GM12878 (cell line): ENCODE measurements around the gene CORO1C. TPM values are rescaled to one million over a fixed set of nuclear protein-coding genes. Genes with fewer than 3 reads are reported as not detected.

Source experiments
- ATAC-seq: fragments of 200-7000 bp; cut with Tn5 transposase; 3 replicates; pipeline ENCODE4 v1.9.1; 2020; ENCODE audit warnings: mild to moderate bottlenecking, moderate library complexity
- BruUV-seq: library from RNA; stranded (reverse); fragments of 400-500 nt; replicated peaks from 2 replicates; lab custom pipeline; 2021; lab: Mats Ljungman, UMichigan
- CTCF ChIA-PET: fragments of 300-600 bp; sonication (Branson Sonifier 250); formaldehyde crosslinking; extraction: SDS; loops from one replicate; lab custom pipeline; 2021; ENCODE audit warnings: inconsistent platforms; lab: Yijun Ruan, JAX
- POLR2A ChIA-PET: fragments of 350-600 bp; formaldehyde crosslinking; extraction: SDS; loops from one replicate; lab custom pipeline; 2021; ENCODE audit warnings: inconsistent platforms; lab: Charles Lee
- RAD21 ChIA-PET: fragments of 300-600 bp; sonication (Branson Sonifier 250); formaldehyde crosslinking; loops from one replicate; lab custom pipeline; 2023; ENCODE audit warnings: antibody characterized with exemption; ENCODE audit not compliant: unreplicated experiment; lab: Charles Lee
- SMC1A ChIA-PET: fragments of 300-600 bp; sonication (Branson Sonifier 250); formaldehyde crosslinking; loops from one replicate; lab custom pipeline; 2023; ENCODE audit not compliant: unreplicated experiment, uncharacterized antibody; lab: Charles Lee
- DNase-seq: peaks from one replicate; pipeline ENCODE4 v3.0.0-alpha.2; 2011; ENCODE audit warnings: low read depth, low spot score
- FAIRE-seq: peaks from 3 replicates; lab custom pipeline; 2011; peaks lifted over from hg19 to GRCh38; lab: Jason Lieb, UNC
- H2AFZ ChIP-seq: 2 replicates; pipeline ENCODE4 v1.6.0; 2011; ENCODE audit warnings: low read depth, low read length, control low read depth; ENCODE audit not compliant: control insufficient read depth
- H3K27ac ChIP-seq: 2 replicates; pipeline ENCODE4 v1.5.1; 2011; ENCODE audit warnings: control low read depth; ENCODE audit not compliant: control insufficient read depth, insufficient read depth
- H3K27me3 ChIP-seq, 2 experiments: replicated peaks in 1 of 2; 2 replicates each; pipeline versions ENCODE4 v1.6.0 to v1.6.1; 2011; ENCODE audit warnings: low read length in 1 of 2; ENCODE audit not compliant: control insufficient read depth in 2 of 2, insufficient read depth in 2 of 2
- H3K36me3 ChIP-seq, 2 experiments: 2 replicates each; pipeline ENCODE4 v1.5.1; 2011; ENCODE audit warnings: low read length in 1 of 2; ENCODE audit not compliant: control insufficient read depth in 2 of 2, insufficient read depth in 2 of 2
- H3K4me1 ChIP-seq: 2 replicates; pipeline ENCODE4 v1.6.1; 2011; ENCODE audit warnings: mild to moderate bottlenecking, low read length, moderate library complexity, mixed read lengths; ENCODE audit not compliant: control insufficient read depth, insufficient read depth
- H3K4me2 ChIP-seq: 2 replicates; pipeline ENCODE4 v1.6.0; 2011; ENCODE audit warnings: control low read depth; ENCODE audit not compliant: control insufficient read depth, insufficient read depth
- H3K4me3 ChIP-seq: fragments of 200-600 bp; sonication (generic); 2 replicates; pipeline ENCODE4 v1.5.1; 2016
- H3K79me2 ChIP-seq: 2 replicates; pipeline ENCODE4 v1.6.0; 2011; ENCODE audit warnings: low read length; ENCODE audit not compliant: control insufficient read depth, insufficient read depth
- H3K9ac ChIP-seq: 2 replicates; pipeline ENCODE4 v1.8.0; 2011; ENCODE audit warnings: low read length, control low read depth, mixed read lengths; ENCODE audit not compliant: control insufficient read depth, insufficient read depth
- H3K9me3 ChIP-seq: replicated peaks from 3 replicates; pipeline ENCODE4 v1.5.1; 2011; ENCODE audit warnings: mild to moderate bottlenecking, low read length; ENCODE audit not compliant: control insufficient read depth, insufficient read depth
- H4K20me1 ChIP-seq: 2 replicates; pipeline ENCODE4 v1.6.0; 2011; ENCODE audit not compliant: control insufficient read depth, insufficient read depth
- ASH2L ChIP-seq: fragments of 300-600, 200-600 bp; sonication (generic); IDR thresholded peaks from 2 replicates; pipeline ENCODE4 v1.6.1; 2017; ENCODE audit warnings: low read depth, mild to moderate bottlenecking, borderline replicate concordance
- BCL11A ChIP-seq: IDR thresholded peaks from 2 replicates; pipeline ENCODE4 v1.6.1; 2011; ENCODE audit warnings: low read depth, low read length
- ETV6 ChIP-seq, 2 experiments: fragments of 450-650 bp in 1 of 2; IDR thresholded peaks in 1 of 2; conservative IDR thresholded peaks in 1 of 2; 2 replicates each; pipeline ENCODE4 v1.6.1; 2014; ENCODE audit warnings: antibody characterized with exemption in 1 of 2, borderline replicate concordance in 1 of 2, low read depth in 1 of 2, mild to moderate bottlenecking in 1 of 2, moderate library complexity in 1 of 2
- FOS ChIP-seq: IDR thresholded peaks from 3 replicates; pipeline ENCODE4 v1.6.1; 2011; ENCODE audit warnings: borderline replicate concordance; ENCODE audit not compliant: insufficient read length; ENCODE audit errors: extremely low read depth
- FOXK2 ChIP-seq: fragments of 450-650 bp; IDR thresholded peaks from 2 replicates; pipeline ENCODE4 v1.6.1; 2017; ENCODE audit warnings: mild to moderate bottlenecking, moderate library complexity
- IKZF1 ChIP-seq: fragments of 450-650 bp; conservative IDR thresholded peaks from 2 replicates; pipeline ENCODE4 v1.6.1; 2017; ENCODE audit warnings: antibody characterized with exemption, mild to moderate bottlenecking
- NFIC ChIP-seq: IDR thresholded peaks from 2 replicates; pipeline ENCODE4 v1.6.1; 2012; ENCODE audit warnings: low read depth, mild to moderate bottlenecking, inconsistent platforms, low read length, moderate library complexity
- POLR2AphosphoS5 ChIP-seq: IDR thresholded peaks from 2 replicates; pipeline ENCODE4 v1.6.1; 2011; ENCODE audit warnings: mild to moderate bottlenecking, low read length, inconsistent platforms
- RCOR1 ChIP-seq: conservative IDR thresholded peaks from 2 replicates; pipeline ENCODE4 v1.6.1; 2012; ENCODE audit warnings: low read depth, low read length, improper control_type of control experiment
- SMAD5 ChIP-seq: IDR thresholded peaks from 2 replicates; pipeline ENCODE4 v1.6.1; 2016; ENCODE audit warnings: antibody characterized with exemption, low read depth
- ZNF274 ChIP-seq: IDR thresholded peaks from one replicate; pipeline ENCODE4 v1.8.0; 2011; ENCODE audit not compliant: insufficient read length, insufficient read depth
- ZZZ3 ChIP-seq: IDR thresholded peaks from 2 replicates; pipeline ENCODE4 v1.6.1; 2011; ENCODE audit warnings: low read depth; ENCODE audit not compliant: control insufficient read depth, insufficient read length
- WGBS: methylation state at CpG from one replicate; pipeline ENCODE4 v1.1.6; 2016; ENCODE audit warnings: low lambda C conversion rate; ENCODE audit not compliant: insufficient replicate concordance, insufficient coverage; ENCODE audit errors: missing lambda C conversion rate; 5-methylcytosine and 5-hydroxymethylcytosine counted together
- in situ Hi-C: fragments of 300-500 bp; cut with MboI; formaldehyde crosslinking; loops from 9 replicates; pipeline ENCODE4 v1.14.3; 2018; ENCODE audit warnings: mixed read lengths
- intact Hi-C: fragments of 100-400 bp; cut with micrococcal nuclease; formaldehyde crosslinking; loops from one replicate; pipeline ENCODE4 v1.14.2; 2022; ENCODE audit not compliant: unreplicated experiment
- polyA plus RNA-seq, 11 experiments: library from polyadenylated mRNA; depleted of rRNA in 4 of 11; unstranded in 6 of 11; stranded (reverse) in 5 of 11; fragments of >200 nt; fragmentation: Nextera tagmentation in 4 of 11; fragmentation: Illumina TruSeq in 1 of 11; extraction: Ambion mirVana in 4 of 11; extraction: Trizol in 1 of 11; gene quantifications; 1 replicate in 1 of 11; 2 replicates in 10 of 11; pipeline versions ENCODE4 v1.2.1 to v1.2.3, GENCODE V29; 2011 to 2016; ENCODE audit warnings: inconsistent platforms in 2 of 11, missing spikeins in 2 of 11, low read depth in 1 of 11
- total RNA-seq, 4 experiments: library from RNA; depleted of rRNA in 3 of 4; stranded (reverse); fragments of >200 nt in 3 of 4; fragmentation: Illumina TruSeq in 1 of 4; extraction: Trizol in 1 of 4; gene quantifications; 2 replicates each; pipeline versions ENCODE4 v1.2.1 to v1.2.3, GENCODE V29; 2013 to 2021
- TF ChIP-seq, protein P1 (sequence below): fragments of 450-650 bp; formaldehyde crosslinking; IDR thresholded peaks from 2 replicates; pipeline ENCODE4 v1.5.0; 2022; ENCODE audit warnings: mild to moderate bottlenecking, missing genetic modification characterization
- TF ChIP-seq, protein P2 (sequence below): fragments of 450-650 bp; IDR thresholded peaks from 2 replicates; pipeline ENCODE4 v1.6.1; 2017; ENCODE audit warnings: mild to moderate bottlenecking, moderate library complexity
- TF ChIP-seq, protein P3 (sequence below): fragments of 450-650 bp; IDR thresholded peaks from 2 replicates; pipeline ENCODE4 v1.6.1; 2014; ENCODE audit warnings: mild to moderate bottlenecking

Gene CORO1C
- total and polyA plus RNA-seq, 10 of the 15 experiments (the other 5 are each of a cell fraction or from before 2014, with no cell fraction given) = 52.7 to 254 (median 171) TPM

DNA sequence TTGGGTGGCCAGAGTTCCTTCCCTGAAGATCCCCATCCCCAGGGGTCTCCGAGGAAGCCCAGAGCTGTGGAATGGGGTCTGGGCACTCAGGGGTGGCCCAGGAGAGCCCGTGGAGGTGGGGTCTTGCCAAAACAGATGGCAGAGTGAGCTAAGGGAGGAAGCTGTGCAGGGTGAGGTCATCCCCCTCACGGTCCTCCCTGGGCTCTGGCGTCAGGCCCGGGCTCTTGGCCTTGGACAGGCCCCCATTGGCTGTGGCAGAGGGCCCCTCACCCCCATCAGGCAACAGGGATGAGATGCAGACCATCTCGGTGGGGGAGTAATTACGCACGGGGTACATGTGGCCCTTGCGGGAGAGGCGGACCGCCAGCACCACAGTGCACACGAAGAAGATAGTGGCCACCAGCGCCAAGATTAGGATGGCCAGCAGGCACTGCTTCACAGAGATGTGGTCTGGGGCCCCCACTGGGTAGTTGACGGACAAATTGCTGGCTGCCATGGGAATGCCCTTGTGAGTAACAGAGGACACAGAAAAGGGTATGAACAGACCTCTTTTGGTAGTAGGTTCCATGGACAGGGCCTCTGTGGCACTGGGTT lies 108.3 kb downstream of the CORO1C start:
- Histone ChIP-seq H3K9ac (no peak overlapping the region), H3K36me3 (peaks cover 3 to 14% of the 10 kb centered on the region in 2 experiments; a peak in 3 of 4 replicates), H3K4me2 (no peak overlapping the region), H3K27me3 (no peaks in the 10 kb centered on the region), H4K20me1 (no peaks in the 10 kb centered on the region), H3K27ac (no peak overlapping the region), H3K79me2 (no peaks in the 10 kb centered on the region), H3K4me3 (no peak overlapping the region), H3K9me3 (no peaks in the 10 kb centered on the region; the same call in 2 of the 3 replicates), H3K4me1 (peaks cover 22% of the 10 kb centered on the region), H2AFZ (no peak overlapping the region)
- WGBS = 91% methylated on average over 14 of the region's 14 CpGs
- CTCF ChIA-PET = interaction anchor here (9.0 to 17.2 kb wide), 2 partner anchors 13 to 55 kb away, joined by 156 to 866 read pairs; partner anchors contain the start of genes ISCU, SART3 and SELPLG
- DNase-seq = no peak
- ATAC-seq = no peak
- in situ Hi-C loops = no loop called here
- FAIRE-seq = no peak
- BruUV-seq = no TSS peak
- intact Hi-C loops = no loop called here
- POLR2A ChIA-PET = interaction anchor here (0.9 to 8.2 kb wide), 3 partner anchors 11 to 55 kb away, joined by 3 to 211 read pairs (median 5); partner anchors contain the start of genes ISCU and SELPLG
- SMC1A ChIA-PET = interaction anchor here (1.0 to 11.4 kb wide), 4 partner anchors 41 to 181 kb away, joined by 3 to 718 read pairs (median 34); partner anchors contain the start of genes ISCU and SART3
- RAD21 ChIA-PET = interaction anchor here (1.1 to 15.9 kb wide), 4 partner anchors 11 to 181 kb away, joined by 4 to 633 read pairs (median 114); partner anchors contain the start of genes ISCU, SART3 and SELPLG
- no peak for TF ChIP-seq IKZF1
- no peak for TF ChIP-seq ZNF274
- TF ChIP-seq, protein P1, sequence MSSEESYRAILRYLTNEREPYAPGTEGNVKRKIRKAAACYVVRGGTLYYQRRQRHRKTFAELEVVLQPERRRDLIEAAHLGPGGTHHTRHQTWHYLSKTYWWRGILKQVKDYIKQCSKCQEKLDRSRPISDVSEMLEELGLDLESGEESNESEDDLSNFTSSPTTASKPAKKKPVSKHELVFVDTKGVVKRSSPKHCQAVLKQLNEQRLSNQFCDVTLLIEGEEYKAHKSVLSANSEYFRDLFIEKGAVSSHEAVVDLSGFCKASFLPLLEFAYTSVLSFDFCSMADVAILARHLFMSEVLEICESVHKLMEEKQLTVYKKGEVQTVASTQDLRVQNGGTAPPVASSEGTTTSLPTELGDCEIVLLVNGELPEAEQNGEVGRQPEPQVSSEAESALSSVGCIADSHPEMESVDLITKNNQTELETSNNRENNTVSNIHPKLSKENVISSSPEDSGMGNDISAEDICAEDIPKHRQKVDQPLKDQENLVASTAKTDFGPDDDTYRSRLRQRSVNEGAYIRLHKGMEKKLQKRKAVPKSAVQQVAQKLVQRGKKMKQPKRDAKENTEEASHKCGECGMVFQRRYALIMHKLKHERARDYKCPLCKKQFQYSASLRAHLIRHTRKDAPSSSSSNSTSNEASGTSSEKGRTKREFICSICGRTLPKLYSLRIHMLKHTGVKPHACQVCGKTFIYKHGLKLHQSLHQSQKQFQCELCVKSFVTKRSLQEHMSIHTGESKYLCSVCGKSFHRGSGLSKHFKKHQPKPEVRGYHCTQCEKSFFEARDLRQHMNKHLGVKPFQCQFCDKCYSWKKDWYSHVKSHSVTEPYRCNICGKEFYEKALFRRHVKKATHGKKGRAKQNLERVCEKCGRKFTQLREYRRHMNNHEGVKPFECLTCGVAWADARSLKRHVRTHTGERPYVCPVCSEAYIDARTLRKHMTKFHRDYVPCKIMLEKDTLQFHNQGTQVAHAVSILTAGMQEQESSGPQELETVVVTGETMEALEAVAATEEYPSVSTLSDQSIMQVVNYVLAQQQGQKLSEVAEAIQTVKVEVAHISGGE (CRISPR knock-in tag) = no peak
- TF ChIP-seq POLR2AphosphoS5 = no peak
- no peak for TF ChIP-seq ETV6 (conservative IDR thresholded peaks at IDR 0.05 in 1 of 2, IDR thresholded peaks at IDR 0.05 in 1 of 2; ENCODE audit: borderline replicate concordance in 1 of 2, low read depth in 1 of 2)
- TF ChIP-seq, protein P2, sequence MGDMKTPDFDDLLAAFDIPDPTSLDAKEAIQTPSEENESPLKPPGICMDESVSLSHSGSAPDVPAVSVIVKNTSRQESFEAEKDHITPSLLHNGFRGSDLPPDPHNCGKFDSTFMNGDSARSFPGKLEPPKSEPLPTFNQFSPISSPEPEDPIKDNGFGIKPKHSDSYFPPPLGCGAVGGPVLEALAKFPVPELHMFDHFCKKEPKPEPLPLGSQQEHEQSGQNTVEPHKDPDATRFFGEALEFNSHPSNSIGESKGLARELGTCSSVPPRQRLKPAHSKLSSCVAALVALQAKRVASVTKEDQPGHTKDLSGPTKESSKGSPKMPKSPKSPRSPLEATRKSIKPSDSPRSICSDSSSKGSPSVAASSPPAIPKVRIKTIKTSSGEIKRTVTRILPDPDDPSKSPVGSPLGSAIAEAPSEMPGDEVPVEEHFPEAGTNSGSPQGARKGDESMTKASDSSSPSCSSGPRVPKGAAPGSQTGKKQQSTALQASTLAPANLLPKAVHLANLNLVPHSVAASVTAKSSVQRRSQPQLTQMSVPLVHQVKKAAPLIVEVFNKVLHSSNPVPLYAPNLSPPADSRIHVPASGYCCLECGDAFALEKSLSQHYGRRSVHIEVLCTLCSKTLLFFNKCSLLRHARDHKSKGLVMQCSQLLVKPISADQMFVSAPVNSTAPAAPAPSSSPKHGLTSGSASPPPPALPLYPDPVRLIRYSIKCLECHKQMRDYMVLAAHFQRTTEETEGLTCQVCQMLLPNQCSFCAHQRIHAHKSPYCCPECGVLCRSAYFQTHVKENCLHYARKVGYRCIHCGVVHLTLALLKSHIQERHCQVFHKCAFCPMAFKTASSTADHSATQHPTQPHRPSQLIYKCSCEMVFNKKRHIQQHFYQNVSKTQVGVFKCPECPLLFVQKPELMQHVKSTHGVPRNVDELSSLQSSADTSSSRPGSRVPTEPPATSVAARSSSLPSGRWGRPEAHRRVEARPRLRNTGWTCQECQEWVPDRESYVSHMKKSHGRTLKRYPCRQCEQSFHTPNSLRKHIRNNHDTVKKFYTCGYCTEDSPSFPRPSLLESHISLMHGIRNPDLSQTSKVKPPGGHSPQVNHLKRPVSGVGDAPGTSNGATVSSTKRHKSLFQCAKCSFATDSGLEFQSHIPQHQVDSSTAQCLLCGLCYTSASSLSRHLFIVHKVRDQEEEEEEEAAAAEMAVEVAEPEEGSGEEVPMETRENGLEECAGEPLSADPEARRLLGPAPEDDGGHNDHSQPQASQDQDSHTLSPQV = no peak
- no peak for TF ChIP-seq ZZZ3
- TF ChIP-seq ASH2L = no peak
- no peak for TF ChIP-seq BCL11A
- no peak for TF ChIP-seq FOS
- TF ChIP-seq RCOR1 = no peak
- no peak for TF ChIP-seq FOXK2
- TF ChIP-seq NFIC = no peak
- TF ChIP-seq SMAD5 = no peak
- TF ChIP-seq, protein P3, sequence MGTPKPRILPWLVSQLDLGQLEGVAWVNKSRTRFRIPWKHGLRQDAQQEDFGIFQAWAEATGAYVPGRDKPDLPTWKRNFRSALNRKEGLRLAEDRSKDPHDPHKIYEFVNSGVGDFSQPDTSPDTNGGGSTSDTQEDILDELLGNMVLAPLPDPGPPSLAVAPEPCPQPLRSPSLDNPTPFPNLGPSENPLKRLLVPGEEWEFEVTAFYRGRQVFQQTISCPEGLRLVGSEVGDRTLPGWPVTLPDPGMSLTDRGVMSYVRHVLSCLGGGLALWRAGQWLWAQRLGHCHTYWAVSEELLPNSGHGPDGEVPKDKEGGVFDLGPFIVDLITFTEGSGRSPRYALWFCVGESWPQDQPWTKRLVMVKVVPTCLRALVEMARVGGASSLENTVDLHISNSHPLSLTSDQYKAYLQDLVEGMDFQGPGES = no peak
